Smooth muscle cell (in vitro differentiated cells): ENCODE results near the gene MIEN1. TPM values are rescaled to one million over a fixed set of nuclear protein-coding genes. Genes with fewer than 3 reads are reported as not detected.

Experiments used
- DNase-seq: peaks from one replicate; lab custom pipeline; 2025; ENCODE audit not compliant: unreplicated experiment; lab: John Stamatoyannopoulos, UW
- H2AFZ ChIP-seq: fragments of 200-600 bp; sonication (generic); 2 replicates; pipeline ENCODE4 v1.6.0; 2016; ENCODE audit warnings: antibody characterized with exemption, low read depth, mild to moderate bottlenecking
- H3F3A ChIP-seq: fragments of 200-600 bp; sonication (generic); 2 replicates; pipeline ENCODE4 v1.6.0; 2017; ENCODE audit warnings: antibody characterized with exemption, low read depth
- H3K27ac ChIP-seq: fragments of 200-600 bp; sonication (generic); 2 replicates; pipeline ENCODE4 v1.5.1; 2016; ENCODE audit warnings: low read depth, mild to moderate bottlenecking
- H3K27me3 ChIP-seq: fragments of 200-600 bp; sonication (generic); 2 replicates; pipeline ENCODE4 v1.6.1; 2016; ENCODE audit warnings: low read depth, mild to moderate bottlenecking
- H3K36me3 ChIP-seq: fragments of 200-600 bp; sonication (generic); 2 replicates; pipeline ENCODE4 v1.5.1; 2016; ENCODE audit warnings: low read depth
- H3K4me1 ChIP-seq: fragments of 200-600 bp; sonication (generic); 2 replicates; pipeline ENCODE4 v1.5.1; 2016; ENCODE audit warnings: low read depth
- H3K4me2 ChIP-seq: fragments of 200-600 bp; sonication (generic); 2 replicates; pipeline ENCODE4 v1.6.0; 2016; ENCODE audit warnings: mild to moderate bottlenecking
- H3K4me3 ChIP-seq: fragments of 200-600 bp; sonication (generic); 2 replicates; pipeline ENCODE4 v1.5.1; 2016; ENCODE audit warnings: mild to moderate bottlenecking
- H3K79me2 ChIP-seq: fragments of 200-600 bp; sonication (generic); 2 replicates; pipeline ENCODE4 v1.6.0; 2016; ENCODE audit warnings: low read depth, mild to moderate bottlenecking
- H3K9ac ChIP-seq: fragments of 200-600 bp; sonication (generic); 2 replicates; pipeline ENCODE4 v1.6.0; 2016; ENCODE audit warnings: low read depth
- H3K9me3 ChIP-seq: fragments of 200-600 bp; sonication (generic); replicated peaks from 2 replicates; pipeline ENCODE4 v1.5.1; 2016; ENCODE audit warnings: low read depth
- H4K20me1 ChIP-seq: fragments of 200-600 bp; sonication (generic); 2 replicates; pipeline ENCODE4 v1.6.0; 2016; ENCODE audit warnings: low read depth
- CTCF ChIP-seq: fragments of 200-600 bp; sonication (generic); IDR thresholded peaks from 2 replicates; pipeline ENCODE4 v1.5.1; 2017; ENCODE audit warnings: borderline replicate concordance, mild to moderate bottlenecking, antibody characterized with exemption; ENCODE audit not compliant: insufficient read depth, poor library complexity, severe bottlenecking
- WGBS: methylation state at CpG from one replicate; pipeline ENCODE4 v1.1.7; 2016; ENCODE audit warnings: low lambda C conversion rate; 5-methylcytosine and 5-hydroxymethylcytosine counted together
- polyA plus RNA-seq: library from polyadenylated mRNA; unstranded; fragments of >200 nt; fragmentation: Nextera tagmentation; extraction: Ambion mirVana; gene quantifications from 2 replicates; pipeline ENCODE4 v1.2.1, GENCODE V29; 2016
- total RNA-seq: library from RNA; depleted of rRNA; stranded (reverse); fragments of >200 nt; gene quantifications from 2 replicates; pipeline ENCODE4 v1.2.3, GENCODE V29; 2014

MIEN1 gene
- total and polyA plus RNA-seq, 2 experiments from 2014 or later: 55.8 to 70.7 TPM

- H3K4me3 ChIP-seq: no peak overlapping the region
- peaks cover 3% of the 10 kb centered on the region for H3K79me2 ChIP-seq
- no peak overlapping the region for H2AFZ ChIP-seq
- no peaks in the 10 kb centered on the region for H4K20me1 ChIP-seq
- H3K27me3 ChIP-seq: no peaks in the 10 kb centered on the region
- H3K27ac ChIP-seq: no peak overlapping the region
- no peaks in the 10 kb centered on the region for H3K9me3 ChIP-seq
- TF ChIP-seq CTCF: no peak
- H3K9ac ChIP-seq: no peak overlapping the region
- no peak for DNase-seq
- WGBS: 69% methylated on average over 2 of the region's 2 CpGs
- peaks cover 18% of the 10 kb centered on the region for H3K4me1 ChIP-seq
- H3F3A ChIP-seq: no peaks in the 10 kb centered on the region
- no peaks in the 10 kb centered on the region for H3K36me3 ChIP-seq
- H3K4me2 ChIP-seq: no peak overlapping the region
Observed at GRCh38 chr17:39695089-39695474, 35.2 kb downstream of the MIEN1 start.

- Histone ChIP-seq H3K4me1 (peaks cover 18% of the 10 kb centered on the region), H3K9me3 (no peaks in the 10 kb centered on the region), H3K9ac (no peak overlapping the region), H3K36me3 (no peaks in the 10 kb centered on the region), H2AFZ (no peak overlapping the region), H3K4me3 (no peak overlapping the region), H3K4me2 (no peak overlapping the region), H4K20me1 (no peaks in the 10 kb centered on the region), H3F3A (no peaks in the 10 kb centered on the region), H3K79me2 (no peaks in the 10 kb centered on the region), H3K27me3 (no peaks in the 10 kb centered on the region), H3K27ac (no peak overlapping the region)
- no peak for TF ChIP-seq CTCF
- DNase-seq: no peak
- WGBS: 92% methylated on average over 5 of the region's 5 CpGs
Observed at GRCh38 chr17:39694593-39694992, 35.7 kb downstream of the MIEN1 start.

GRCh38 chr17:39688945-39689344 lies 41.4 kb downstream of the MIEN1 start:
- H3K27ac ChIP-seq: no peak overlapping the region
- DNase-seq: no peak
- no peaks in the 10 kb centered on the region for H3K27me3 ChIP-seq
- peak overlapping the region; percentile 97 for H3K4me2 ChIP-seq
- TF ChIP-seq CTCF: no peak
- H3K4me3 ChIP-seq: peak overlapping the region; percentile 73
- no peak overlapping the region for H3K9ac ChIP-seq
- H3K4me1 ChIP-seq: peaks cover 4% of the 10 kb centered on the region
- no peaks in the 10 kb centered on the region for H3K9me3 ChIP-seq
- H3K79me2 ChIP-seq: no peaks in the 10 kb centered on the region
- WGBS: 34% methylated on average over 3 of the region's 3 CpGs
- no peaks in the 10 kb centered on the region for H4K20me1 ChIP-seq
- peaks cover 4% of the 10 kb centered on the region for H3F3A ChIP-seq
- H2AFZ ChIP-seq: no peak overlapping the region
- no peaks in the 10 kb centered on the region for H3K36me3 ChIP-seq

- peak overlapping the region; percentile 76 for H3K9ac ChIP-seq
- peak overlapping the region; percentile 97 for H3K4me2 ChIP-seq
- no peaks in the 10 kb centered on the region for H3K27me3 ChIP-seq
- H3K4me3 ChIP-seq: peak overlapping the region; percentile 73
- H3K79me2 ChIP-seq: no peaks in the 10 kb centered on the region
- no peak for TF ChIP-seq CTCF
- H3F3A ChIP-seq: peaks cover 4% of the 10 kb centered on the region
- no peaks in the 10 kb centered on the region for H4K20me1 ChIP-seq
- peak overlapping the region; percentile 98 for H2AFZ ChIP-seq
- WGBS: 16% methylated on average over 6 of the region's 6 CpGs
- H3K4me1 ChIP-seq: peaks cover 4% of the 10 kb centered on the region
- no peaks in the 10 kb centered on the region for H3K36me3 ChIP-seq
- H3K9me3 ChIP-seq: no peaks in the 10 kb centered on the region
- DNase-seq: no peak
- H3K27ac ChIP-seq: peak overlapping the region; percentile 73
Observed at GRCh38 chr17:39688475-39688835, 41.9 kb downstream of the MIEN1 start.
